ENCODE results near the gene FAM3D. TPM values are rescaled to one million over a fixed set of nuclear protein-coding genes. Genes with fewer than 3 reads are reported as not detected.

Gene FAM3D
- total RNA-seq, 1 donor from 2014 or later = not detected

DNA sequence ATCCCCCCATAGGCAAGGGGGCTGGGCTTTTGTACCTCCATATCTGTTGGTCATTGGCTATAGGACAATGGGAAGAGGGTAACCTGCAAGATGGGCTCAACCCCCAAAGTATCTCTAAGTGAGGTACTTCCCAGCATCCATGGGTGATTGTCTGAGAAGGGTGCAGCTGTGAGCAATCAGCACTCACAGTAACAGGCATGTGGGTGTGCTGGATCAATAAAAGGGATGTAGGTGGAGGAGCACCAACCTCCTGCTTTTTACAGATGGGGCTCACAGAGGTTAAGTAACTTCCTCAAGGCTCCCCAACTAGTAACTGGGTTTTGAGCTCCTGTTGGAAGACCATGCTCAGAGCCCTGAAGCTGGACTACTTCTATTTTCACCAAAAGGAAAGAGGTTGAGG lies 63.0 kb downstream of the FAM3D start:
- DNase-seq = no peak
- POLR2A ChIA-PET = no interaction called here

GRCh38 chr3:58597770-58598310 lies 68.7 kb downstream of the FAM3D start:
- ATAC-seq (ENCODE audit: low read depth) (no peak), DNase-seq (no peak)
- Mint-ChIP-seq H3K4me1 (no peaks in the 10 kb centered on the region), H3K27ac (no peak overlapping the region), H3K4me3 (no peak overlapping the region), H3K9me3 (no peaks in the 10 kb centered on the region), H3K27me3 (peaks cover 12% of the 10 kb centered on the region), H3K36me3 (ENCODE audit: low read depth) (no peaks in the 10 kb centered on the region)
- CTCF ChIA-PET = interaction anchor here (1.0 kb wide), 1 partner anchor 10 kb away, joined by 3 read pairs; no protein-coding TSS in a partner anchor
- no peak for TF ChIP-seq CTCF (IDR thresholded peaks at IDR 0.05)
- intact Hi-C loops (cut with micrococcal nuclease) = no loop called here
- POLR2A ChIA-PET = no interaction called here

More for the DNA sequence above, 63.0 kb downstream of the FAM3D start:
- Mint-ChIP-seq H3K27ac (no peak overlapping the region), H3K27me3 (peaks cover 20% of the 10 kb centered on the region), H3K4me1 (no peaks in the 10 kb centered on the region), H3K36me3 (ENCODE audit: low read depth) (no peaks in the 10 kb centered on the region), H3K4me3 (no peak overlapping the region), H3K9me3 (peaks cover 3% of the 10 kb centered on the region)
- intact Hi-C loops (cut with micrococcal nuclease) = no loop called here
- no peak for ATAC-seq (ENCODE audit: low read depth)
- no peak for TF ChIP-seq CTCF (IDR thresholded peaks at IDR 0.05)
- CTCF ChIA-PET = no interaction called here

GRCh38 chr3:58596834-58597518 lies 69.6 kb downstream of the FAM3D start:
- intact Hi-C loops (cut with micrococcal nuclease) = no loop called here
- POLR2A ChIA-PET = no interaction called here
- peaks cover 9% of the 10 kb centered on the region for H3K27me3 Mint-ChIP-seq
- CTCF ChIA-PET = interaction anchor here (1.0 kb wide), 1 partner anchor 9 kb away, joined by 3 read pairs; no protein-coding TSS in a partner anchor
- TF ChIP-seq CTCF (IDR thresholded peaks at IDR 0.05) = no peak
- H3K4me1 Mint-ChIP-seq = no peaks in the 10 kb centered on the region
- no peak overlapping the region for H3K27ac Mint-ChIP-seq
- H3K9me3 Mint-ChIP-seq = no peaks in the 10 kb centered on the region
- DNase-seq = no peak
- ATAC-seq (ENCODE audit: low read depth) = no peak
- no peaks in the 10 kb centered on the region for H3K36me3 Mint-ChIP-seq (ENCODE audit: low read depth)
- H3K4me3 Mint-ChIP-seq = no peak overlapping the region

DNA sequence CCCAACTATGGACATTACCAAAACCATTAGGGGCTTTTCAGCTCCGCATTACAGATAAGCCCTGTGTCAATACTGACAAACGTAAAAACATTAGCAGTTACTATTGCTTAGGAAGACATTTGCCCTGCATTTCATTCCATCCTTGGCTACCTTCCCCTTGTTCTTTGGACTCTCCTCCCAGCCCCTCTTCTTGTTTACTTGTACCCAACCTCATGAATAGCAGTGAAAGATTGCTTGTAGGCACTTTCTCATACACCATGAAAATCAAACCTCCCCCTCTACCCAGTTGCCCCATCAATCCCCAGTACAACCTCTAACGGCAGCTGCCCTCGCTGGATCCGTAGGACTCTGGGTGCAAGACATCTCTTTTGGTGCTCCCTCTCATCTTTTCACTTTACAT lies 72.5 kb downstream of the FAM3D start:
- no peak overlapping the region for H3K4me3 Mint-ChIP-seq
- no peaks in the 10 kb centered on the region for H3K4me1 Mint-ChIP-seq
- ATAC-seq (ENCODE audit: low read depth) (no peak), DNase-seq (no peak)
- no peaks in the 10 kb centered on the region for H3K36me3 Mint-ChIP-seq (ENCODE audit: low read depth)
- ChIA-PET POLR2A (no interaction called here), CTCF (no interaction called here)
- no peak overlapping the region for H3K27ac Mint-ChIP-seq
- no peaks in the 10 kb centered on the region for H3K9me3 Mint-ChIP-seq
- no peak for TF ChIP-seq CTCF (IDR thresholded peaks at IDR 0.05)
- intact Hi-C loops (cut with micrococcal nuclease) = no loop called here
- peaks cover 4% of the 10 kb centered on the region for H3K27me3 Mint-ChIP-seq

DNA sequence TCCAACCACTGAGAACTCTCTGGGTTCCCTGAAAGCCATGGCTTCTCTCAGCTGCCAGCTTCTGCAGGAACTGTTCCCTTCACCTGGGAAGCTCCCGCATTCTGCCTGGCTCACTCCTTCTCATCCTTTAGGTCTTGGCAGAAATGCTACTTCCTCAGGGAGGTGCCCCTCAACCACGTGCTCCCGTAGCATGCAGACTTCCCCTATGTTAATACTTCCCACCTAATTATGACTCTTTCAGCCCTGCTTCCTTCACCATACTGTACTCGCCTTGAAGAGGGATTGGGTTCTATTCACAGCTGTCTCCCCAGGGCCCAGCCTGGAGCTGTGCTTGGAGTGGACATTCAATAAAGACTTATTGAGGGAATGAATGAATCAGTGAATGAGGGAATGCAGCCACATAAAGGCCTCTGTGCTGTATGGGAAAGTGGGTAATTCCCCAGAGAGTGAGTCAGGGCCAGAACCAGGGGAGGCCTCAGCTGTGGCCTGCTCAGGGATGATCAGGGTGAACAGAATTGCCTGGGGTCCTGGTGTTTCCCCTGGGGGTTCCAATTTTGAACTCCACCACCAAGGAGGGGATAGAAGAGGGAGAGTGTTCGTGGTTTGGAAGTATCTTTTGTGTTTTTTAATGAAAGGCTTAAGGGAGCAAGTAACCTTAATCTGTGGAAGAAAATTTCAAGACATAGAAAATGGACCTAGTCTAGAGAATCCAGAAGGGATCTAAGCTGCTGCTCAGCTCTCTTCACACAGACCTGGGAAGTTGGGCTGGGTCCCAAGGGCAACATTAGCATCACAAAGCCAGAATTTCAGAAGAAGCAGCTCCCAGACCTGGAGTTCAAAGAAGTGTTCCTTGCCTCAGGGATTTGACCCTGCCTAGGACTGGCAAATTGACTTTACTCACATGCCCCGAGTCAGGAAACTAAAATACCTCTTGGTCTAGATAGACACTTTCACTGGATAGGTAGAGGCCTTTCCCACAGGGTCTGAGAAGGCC lies 74.8 kb downstream of the FAM3D start:
- H3K27me3 Mint-ChIP-seq = peaks cover 18% of the 10 kb centered on the region
- POLR2A ChIA-PET = no interaction called here
- DNase-seq = no peak
- H3K4me3 Mint-ChIP-seq = no peak overlapping the region
- ATAC-seq (ENCODE audit: low read depth) = no peak
- intact Hi-C loops (cut with micrococcal nuclease) = no loop called here
- CTCF ChIA-PET = no interaction called here
- H3K9me3 Mint-ChIP-seq = no peaks in the 10 kb centered on the region
- no peaks in the 10 kb centered on the region for H3K36me3 Mint-ChIP-seq (ENCODE audit: low read depth)
- H3K27ac Mint-ChIP-seq = no peak overlapping the region
- H3K4me1 Mint-ChIP-seq = no peaks in the 10 kb centered on the region
- TF ChIP-seq CTCF (IDR thresholded peaks at IDR 0.05) = no peak
